ENCODE results near the gene CRYGA.
"Not testable (repeated sequence)": the region's sequence is repeated elsewhere in the genome, so short reads cannot be mapped to it uniquely, and the experiment has no call there.

Gene CRYGA

GRCh38 chr2:208125251-208125650 lies 38.1 kb downstream of the CRYGA start:
- DNase-seq (ENCODE audit: low read depth): no peak

- not testable (repeated sequence) for DNase-seq (ENCODE audit: low read depth)
Observed at GRCh38 chr2:208124013-208124715, 39.2 kb downstream of the CRYGA start, which contains the start of gene CRYGD. CRYGD (minus strand) TSS chr2:208124524; CDS start chr2:208124473, 51 bp downstream.

- DNase-seq (ENCODE audit: low read depth): no peak
Observed at GRCh38 chr2:208122248-208122647, 41.1 kb downstream of the CRYGA start.

- no peak for DNase-seq (ENCODE audit: low read depth)
Observed at GRCh38 chr2:208118918-208119317, 44.5 kb downstream of the CRYGA start.

- DNase-seq (ENCODE audit: low read depth): not testable (repeated sequence)
Observed at GRCh38 chr2:208117390-208117789, 46.0 kb downstream of the CRYGA start.

GRCh38 chr2:208112969-208113368 lies 50.4 kb downstream of the CRYGA start:
- no peak for DNase-seq (ENCODE audit: low read depth)

GRCh38 chr2:208112273-208112745 lies 51.1 kb downstream of the CRYGA start:
- DNase-seq (ENCODE audit: low read depth): not testable (repeated sequence)
